Vagina (tissue), 2 donors: Measurements from ENCODE around the gene UFD1.

Experiments
- CTCF ChIP-seq, 3 experiments: fragments of 450-650 bp in 2 of 3; fragments of 200-600 bp in 1 of 3; sonication (generic) in 1 of 3; IDR thresholded peaks; one replicate each; pipeline ENCODE4 v1.5.1; 2017 to 2019; ENCODE audit warnings: antibody characterized with exemption in 3 of 3, mild to moderate bottlenecking in 2 of 3, moderate library complexity in 2 of 3
- POLR2A ChIP-seq, 2 donors: fragments of 450-650 bp; IDR thresholded peaks; one replicate each; pipeline ENCODE4 v1.6.1; 2017; ENCODE audit warnings: antibody characterized with exemption in 2 of 2, mild to moderate bottlenecking in 2 of 2, moderate library complexity in 2 of 2
- POLR2AphosphoS5 ChIP-seq, 2 donors: sonication (generic); formaldehyde crosslinking; IDR thresholded peaks; one replicate each; pipeline ENCODE4 v1.9.0; 2017; ENCODE audit warnings: antibody characterized with exemption in 2 of 2, mild to moderate bottlenecking in 2 of 2, low read depth in 1 of 2; ENCODE audit not compliant: insufficient read depth in 1 of 2

GRCh38 chr22:19472233-19472632 lies 6.8 kb downstream of the UFD1 start:
- TF ChIP-seq CTCF (IDR thresholded peaks at IDR 0.05) (no peak), POLR2A (IDR thresholded peaks at IDR 0.05) (no peak), POLR2AphosphoS5 (IDR thresholded peaks at IDR 0.05; ENCODE audit: insufficient read depth in 1 of 2, low read depth in 1 of 2) (no peak)
